HuH-7 (cell line): ENCODE data around the gene IER5L.
A peak's percentile ranks its signal among the peaks of the same experiment; 100 is the strongest.
"Not testable (repeated sequence)": the region's sequence is repeated elsewhere in the genome, so short reads cannot be mapped to it uniquely, and the experiment has no call there.

Experiments
- DNase-seq: peaks from one replicate; pipeline ENCODE4 v3.0.0; 2011; ENCODE audit warnings: low spot score

IER5L gene

DNA sequence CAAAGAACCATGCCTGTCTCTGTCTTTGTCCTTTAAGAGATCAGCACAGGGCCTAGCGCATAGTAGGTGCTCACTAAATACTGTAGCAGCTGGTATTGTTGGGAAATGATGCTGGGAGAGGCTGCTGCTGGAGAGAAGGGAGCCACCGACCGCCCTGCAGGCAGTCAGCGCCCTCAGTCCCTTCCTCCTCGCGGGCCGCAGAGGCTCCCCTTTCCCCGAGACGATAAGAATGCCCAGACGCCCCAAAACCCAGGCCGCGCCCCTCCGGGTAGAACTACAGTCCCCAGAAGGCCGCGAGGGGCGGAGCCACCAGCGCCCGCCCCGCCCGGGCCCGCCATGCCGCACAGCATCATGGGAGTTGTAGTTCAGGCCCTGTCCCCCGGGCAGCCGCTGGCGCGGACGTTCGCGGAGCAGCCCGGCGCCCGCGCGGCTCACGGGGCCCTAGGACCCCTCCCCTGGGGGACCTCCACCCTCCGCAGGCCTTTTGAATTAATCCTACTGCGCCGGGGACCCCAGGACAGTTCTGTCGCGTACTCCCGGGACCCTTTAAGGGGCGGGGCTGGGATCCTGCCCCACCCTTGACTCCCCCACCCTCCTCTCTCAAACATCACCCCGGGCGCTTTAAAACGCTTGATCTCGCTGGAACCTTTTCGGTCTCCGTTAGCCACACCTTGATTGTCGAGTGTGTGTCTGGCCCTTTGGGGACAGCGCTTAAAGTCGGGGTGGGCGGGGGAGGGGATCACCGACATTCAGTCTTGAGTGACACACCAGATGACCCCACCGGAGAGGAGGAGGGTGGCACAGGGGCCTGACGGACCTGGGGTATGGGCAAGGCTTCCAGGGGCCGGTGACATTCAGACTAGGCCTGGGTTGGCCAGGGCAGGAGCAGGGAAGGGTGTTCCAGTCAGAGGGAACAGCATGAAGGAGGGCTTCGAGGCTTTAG is 24.8 kb upstream of the IER5L start:
- peak; percentile 77 for DNase-seq

GRCh38 chr9:129201866-129202265 is 23.8 kb upstream of the IER5L start:
- no peak for DNase-seq

GRCh38 chr9:129201289-129201688 is 23.2 kb upstream of the IER5L start:
- no peak for DNase-seq

- DNase-seq = no peak
Observed at GRCh38 chr9:129200255-129200654, 22.2 kb upstream of the IER5L start.

DNA sequence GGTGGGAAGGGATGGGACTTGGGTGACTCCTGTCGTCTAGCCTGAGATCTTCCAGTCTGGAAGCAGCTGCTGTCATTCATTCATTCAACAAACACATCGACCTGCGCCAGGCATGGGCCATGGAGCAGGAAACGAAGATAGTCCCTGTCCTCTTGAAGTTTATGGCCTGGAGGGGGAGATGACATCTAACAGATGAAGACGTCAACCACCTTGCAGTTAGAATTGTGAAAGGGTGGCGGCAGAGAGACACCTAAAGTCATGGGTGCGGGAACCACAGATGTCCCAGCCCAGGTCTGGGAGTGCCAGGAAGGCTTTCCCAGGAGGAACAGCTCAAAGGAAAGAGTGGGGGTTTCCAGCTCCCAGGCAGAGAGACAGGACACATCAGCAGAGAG is 21.0 kb upstream of the IER5L start:
- no peak for DNase-seq

DNA sequence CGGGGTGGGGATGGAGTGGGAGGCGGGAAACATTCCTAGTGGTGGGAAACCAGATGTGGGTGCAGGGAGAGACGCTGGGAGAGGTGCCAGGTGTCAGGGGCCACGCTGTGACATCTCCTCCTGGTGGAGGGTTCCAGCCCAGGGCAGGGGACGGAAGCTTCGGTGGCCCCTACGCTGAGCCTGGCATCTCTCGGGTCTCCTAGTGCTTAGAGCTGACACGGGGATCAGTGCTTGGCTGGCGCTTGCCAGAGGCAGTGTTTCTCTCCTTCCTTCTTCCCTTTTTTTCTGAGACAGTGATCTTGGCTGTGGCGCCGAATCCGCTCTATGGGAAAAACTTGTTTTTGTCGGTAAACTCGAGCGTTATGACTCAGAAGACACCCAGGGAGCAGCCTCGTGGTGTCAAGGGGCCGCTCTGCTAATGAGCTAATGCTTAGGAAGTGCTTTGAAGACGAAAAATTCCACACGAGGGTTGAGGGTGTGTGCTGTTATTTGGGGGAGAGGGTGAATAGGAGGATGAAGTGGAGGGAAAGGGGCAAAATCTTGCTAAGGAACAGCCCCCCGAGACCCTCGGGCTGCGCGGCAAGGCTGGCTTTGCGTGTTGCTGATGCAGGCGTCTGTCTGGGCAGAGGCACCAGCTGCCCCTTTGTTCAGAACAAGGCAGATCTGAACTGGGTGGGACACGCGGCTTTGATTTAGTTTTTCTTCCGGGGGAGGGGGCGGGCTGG is 20.4 kb upstream of the IER5L start:
- no peak for DNase-seq

DNA sequence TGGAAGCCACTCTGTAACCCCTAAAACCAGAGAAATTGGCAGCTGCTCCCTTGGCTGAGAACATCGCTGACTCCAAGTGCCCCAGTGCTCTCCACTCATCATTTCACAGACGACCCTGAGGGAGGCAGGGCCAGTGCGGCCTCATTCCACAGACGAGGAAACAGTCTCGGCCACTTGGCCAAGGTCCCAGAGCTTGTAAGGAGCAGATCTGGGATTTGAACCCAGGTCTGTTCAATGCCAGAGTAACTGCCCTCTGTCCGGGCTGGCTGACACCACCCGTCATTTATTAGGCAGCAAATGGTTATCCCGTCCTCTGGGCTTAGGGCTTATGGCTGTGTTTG is 19.9 kb upstream of the IER5L start:
- DNase-seq = no peak

DNA sequence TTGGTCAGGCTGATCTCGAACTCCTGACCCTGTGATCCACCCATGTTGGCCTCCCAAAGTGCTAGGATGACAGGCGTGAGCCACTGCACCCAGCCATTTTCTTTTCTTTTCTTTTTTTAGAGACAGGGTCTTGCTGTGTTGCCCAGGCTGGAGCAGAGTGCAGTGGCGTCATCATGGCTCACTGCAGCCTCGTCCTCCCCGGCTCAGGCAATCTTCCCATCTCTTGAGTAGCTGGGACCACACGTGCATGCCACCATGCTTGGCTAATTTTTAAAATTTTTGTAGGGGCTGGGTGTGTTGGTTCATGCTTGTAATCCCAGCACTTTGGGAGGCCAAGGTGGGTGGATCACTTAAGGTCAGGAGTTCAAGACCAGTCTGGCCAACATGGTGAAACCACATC is 19.0 kb upstream of the IER5L start:
- DNase-seq = not testable (repeated sequence)

GRCh38 chr9:129195606-129196005 is 17.5 kb upstream of the IER5L start:
- DNase-seq = no peak

GRCh38 chr9:129194221-129194620 is 16.2 kb upstream of the IER5L start:
- no peak for DNase-seq

GRCh38 chr9:129193655-129194054 is 15.6 kb upstream of the IER5L start:
- DNase-seq = no peak

DNA sequence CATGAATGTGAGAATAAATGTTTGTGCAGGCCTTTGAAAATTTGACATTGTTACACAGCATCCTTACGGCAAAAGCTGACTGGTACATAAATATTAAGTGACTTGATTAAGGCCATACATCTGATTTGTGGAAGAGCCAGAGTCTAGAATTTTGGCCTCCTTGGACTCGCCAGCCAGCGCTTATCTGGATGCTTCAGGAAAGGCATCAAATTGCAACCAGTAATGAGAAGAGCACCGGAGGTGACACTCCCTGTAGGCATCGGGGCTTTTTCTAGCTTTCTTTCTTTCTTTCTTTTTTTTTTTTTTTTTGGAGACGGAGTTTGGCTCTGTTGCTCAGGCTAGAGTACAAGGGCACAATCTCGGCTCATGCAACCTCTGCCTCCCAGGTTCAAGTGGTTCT is 13.2 kb upstream of the IER5L start:
- no peak for DNase-seq

GRCh38 chr9:129189971-129190370 is 11.9 kb upstream of the IER5L start:
- DNase-seq = not testable (repeated sequence)

DNA sequence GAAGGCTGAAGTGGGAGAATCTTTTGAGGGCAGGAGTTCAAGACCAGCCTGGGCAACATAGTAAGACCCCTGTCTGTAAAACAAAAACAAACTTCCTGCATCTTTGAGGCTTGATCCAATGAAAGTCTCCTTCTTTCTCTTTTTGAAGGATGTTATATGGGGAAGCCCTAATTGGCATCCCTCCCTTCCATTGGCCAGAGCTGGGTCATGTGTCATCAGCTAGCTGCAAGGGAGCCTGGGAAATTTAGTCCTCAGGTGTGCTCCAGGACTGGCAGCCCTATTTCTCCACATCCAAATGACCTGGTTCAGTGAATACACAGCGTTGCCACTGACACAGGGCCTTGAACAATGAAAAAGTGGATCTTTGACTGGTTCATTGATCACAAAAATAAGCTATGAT is 9.0 kb upstream of the IER5L start:
- DNase-seq = no peak

DNA sequence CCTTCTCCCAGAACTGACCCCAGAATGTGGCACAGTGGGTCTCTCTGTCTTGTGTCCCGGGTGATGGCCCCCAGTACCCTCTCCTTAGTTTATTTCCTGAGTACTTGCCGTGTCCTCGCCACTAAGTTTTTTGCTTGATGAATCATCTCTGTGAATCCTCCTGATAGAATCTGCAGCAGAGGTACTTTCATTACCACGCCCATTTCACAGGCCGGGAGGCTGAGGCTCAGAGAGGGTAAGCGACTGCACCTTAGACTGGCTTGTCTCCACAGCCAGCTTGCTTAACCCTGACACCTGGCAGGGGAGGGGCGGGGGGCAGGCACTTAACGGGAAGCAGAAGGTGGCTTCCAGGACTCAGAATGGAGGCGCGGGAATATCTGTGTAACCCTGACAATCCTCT is 7.9 kb upstream of the IER5L start:
- no peak for DNase-seq

GRCh38 chr9:129185402-129185801 is 7.3 kb upstream of the IER5L start:
- DNase-seq = no peak

DNA sequence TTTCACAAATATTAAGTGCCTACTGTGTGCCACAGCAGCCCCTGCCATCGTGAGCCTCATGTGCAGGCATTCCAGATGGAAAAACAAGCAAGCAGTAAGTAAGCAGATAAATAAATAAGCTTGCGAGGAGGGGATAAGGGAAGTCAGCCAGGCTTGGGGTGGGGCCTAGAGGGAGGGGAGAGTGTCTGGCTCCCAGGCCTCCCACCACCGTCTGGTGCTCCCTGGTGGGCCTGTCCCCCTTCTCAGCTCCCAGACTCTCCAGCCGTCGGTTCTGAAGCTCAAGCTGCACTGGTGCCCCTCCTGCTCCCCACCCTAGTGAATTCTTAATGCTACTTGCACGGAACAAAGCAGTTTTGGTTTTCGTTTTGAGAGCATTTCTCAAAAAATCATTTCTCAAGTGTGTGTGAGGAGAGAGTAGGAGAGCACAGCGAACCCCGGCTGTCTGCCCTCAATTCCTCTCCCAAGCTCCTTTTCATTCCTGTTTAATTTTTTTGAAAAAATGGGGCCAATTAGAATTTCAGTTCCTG is 6.6 kb upstream of the IER5L start:
- no peak for DNase-seq

GRCh38 chr9:129184219-129184524 is 6.1 kb upstream of the IER5L start:
- no peak for DNase-seq

- DNase-seq = no peak
Observed at GRCh38 chr9:129183495-129184218, 5.6 kb upstream of the IER5L start.

DNA sequence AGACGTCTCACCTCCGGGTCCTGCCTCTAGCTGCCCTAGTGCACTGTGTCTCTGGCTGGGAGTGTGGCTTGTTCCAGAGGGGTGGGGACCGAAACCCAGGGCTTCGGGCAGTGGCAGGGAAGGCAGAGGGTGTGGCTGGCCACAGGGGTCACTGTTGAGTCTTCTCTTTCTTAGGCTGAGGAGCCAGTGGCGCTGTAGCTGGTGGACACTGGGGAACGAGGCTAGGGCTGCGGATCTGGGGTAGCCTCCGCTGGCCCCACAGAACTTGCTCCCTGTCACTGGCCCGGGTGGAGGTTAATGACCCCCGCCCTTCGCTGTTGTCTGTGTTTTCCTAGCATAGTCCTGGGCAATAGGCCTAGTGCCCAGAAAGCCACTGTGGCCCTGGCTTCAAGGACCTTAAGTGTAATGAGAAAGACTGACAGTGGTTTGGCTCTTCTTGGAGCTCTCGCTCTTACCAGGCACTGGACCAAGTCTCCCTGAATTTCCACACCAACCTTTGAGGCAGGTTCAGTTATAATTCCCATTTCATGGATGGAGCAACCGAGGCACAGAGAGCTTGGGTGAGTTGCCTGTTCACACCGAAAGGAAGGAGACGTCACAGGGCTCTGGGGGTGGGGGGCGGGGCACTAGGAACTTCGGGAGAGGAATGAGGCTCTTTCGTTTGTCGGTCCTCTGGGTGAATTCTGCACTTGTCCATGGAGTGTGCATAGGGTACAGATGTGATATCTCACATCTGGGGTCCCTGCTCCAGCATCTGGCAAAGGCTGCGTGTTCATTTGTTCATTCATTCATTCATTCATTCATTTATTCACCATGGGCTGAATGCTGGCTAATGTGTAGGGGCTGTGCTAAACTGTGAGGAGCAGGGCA is 4.8 kb upstream of the IER5L start:
- DNase-seq = peak; percentile 82

DNA sequence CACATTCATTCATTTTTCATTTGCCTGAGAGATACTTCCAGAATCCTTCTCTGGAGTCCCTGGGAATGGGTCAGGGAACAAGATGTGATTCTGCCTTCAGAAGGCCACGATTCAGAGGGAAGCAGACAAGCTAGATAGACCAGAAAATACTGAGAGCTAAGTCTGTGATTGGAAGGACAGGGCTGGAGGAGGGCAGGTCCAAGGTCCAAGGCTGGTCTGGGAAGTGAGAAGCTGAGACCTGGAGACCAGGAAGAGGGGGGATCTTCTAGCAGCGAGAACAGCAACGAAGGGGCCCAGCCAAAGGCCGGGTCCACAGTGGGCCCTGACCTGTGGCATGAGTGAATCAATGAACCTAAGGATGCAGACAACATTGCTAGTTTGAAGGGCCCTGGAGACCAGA is 4.1 kb upstream of the IER5L start:
- no peak for DNase-seq

GRCh38 chr9:129181246-129181645 is 3.2 kb upstream of the IER5L start:
- DNase-seq = no peak
